Fibroblast of villous mesenchyme (primary cell): ENCODE results near the gene OSGEPL1. TPM values are rescaled to one million over a fixed set of nuclear protein-coding genes. Genes with fewer than 3 reads are reported as not detected.

Experiments used
- DNase-seq: peaks from one replicate; pipeline ENCODE4 v3.0.0-alpha.2; 2010; ENCODE audit warnings: low read depth
- H3K4me3 ChIP-seq: 2 replicates; pipeline ENCODE4 v1.5.1; 2011; ENCODE audit warnings: low read depth, mild to moderate bottlenecking, low read length
- total RNA-seq: library from RNA; depleted of rRNA; stranded (reverse); fragments of >200 nt; gene quantifications from 2 replicates; pipeline ENCODE4 v1.2.3, GENCODE V29; 2012
- TF ChIP-seq, protein P1 (sequence below): IDR thresholded peaks from 2 replicates; pipeline ENCODE4 v1.5.1; 2012; ENCODE audit warnings: low read depth, mild to moderate bottlenecking, low read length; ENCODE audit not compliant: insufficient read depth

Gene OSGEPL1
- total RNA-seq, 1 donor, result 12.5 TPM

DNA sequence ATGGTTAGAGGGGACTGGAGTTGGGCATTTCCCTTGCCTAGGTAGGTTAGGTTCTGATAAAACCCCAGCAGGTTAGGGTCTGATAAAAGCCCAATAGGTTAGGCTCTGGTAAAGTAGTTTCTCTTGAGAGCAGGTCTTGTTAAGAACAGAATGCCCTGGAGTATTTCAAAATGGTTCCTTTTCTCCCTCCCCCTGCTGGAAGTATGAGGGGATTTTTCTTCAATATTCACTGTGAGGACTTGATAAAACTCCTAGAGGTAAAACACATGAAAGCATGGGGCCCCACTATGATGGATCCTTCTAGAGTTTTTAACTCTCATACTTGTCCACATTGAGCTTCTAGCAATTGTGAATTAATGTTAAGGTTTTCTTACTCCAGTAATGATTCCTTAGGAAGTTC, 60.5 kb downstream of the OSGEPL1 start:
- H3K4me3 ChIP-seq, result no peak overlapping the region
- peak; percentile 20 for DNase-seq
- TF ChIP-seq, protein P1, sequence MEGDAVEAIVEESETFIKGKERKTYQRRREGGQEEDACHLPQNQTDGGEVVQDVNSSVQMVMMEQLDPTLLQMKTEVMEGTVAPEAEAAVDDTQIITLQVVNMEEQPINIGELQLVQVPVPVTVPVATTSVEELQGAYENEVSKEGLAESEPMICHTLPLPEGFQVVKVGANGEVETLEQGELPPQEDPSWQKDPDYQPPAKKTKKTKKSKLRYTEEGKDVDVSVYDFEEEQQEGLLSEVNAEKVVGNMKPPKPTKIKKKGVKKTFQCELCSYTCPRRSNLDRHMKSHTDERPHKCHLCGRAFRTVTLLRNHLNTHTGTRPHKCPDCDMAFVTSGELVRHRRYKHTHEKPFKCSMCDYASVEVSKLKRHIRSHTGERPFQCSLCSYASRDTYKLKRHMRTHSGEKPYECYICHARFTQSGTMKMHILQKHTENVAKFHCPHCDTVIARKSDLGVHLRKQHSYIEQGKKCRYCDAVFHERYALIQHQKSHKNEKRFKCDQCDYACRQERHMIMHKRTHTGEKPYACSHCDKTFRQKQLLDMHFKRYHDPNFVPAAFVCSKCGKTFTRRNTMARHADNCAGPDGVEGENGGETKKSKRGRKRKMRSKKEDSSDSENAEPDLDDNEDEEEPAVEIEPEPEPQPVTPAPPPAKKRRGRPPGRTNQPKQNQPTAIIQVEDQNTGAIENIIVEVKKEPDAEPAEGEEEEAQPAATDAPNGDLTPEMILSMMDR, result peak; percentile 40

DNA sequence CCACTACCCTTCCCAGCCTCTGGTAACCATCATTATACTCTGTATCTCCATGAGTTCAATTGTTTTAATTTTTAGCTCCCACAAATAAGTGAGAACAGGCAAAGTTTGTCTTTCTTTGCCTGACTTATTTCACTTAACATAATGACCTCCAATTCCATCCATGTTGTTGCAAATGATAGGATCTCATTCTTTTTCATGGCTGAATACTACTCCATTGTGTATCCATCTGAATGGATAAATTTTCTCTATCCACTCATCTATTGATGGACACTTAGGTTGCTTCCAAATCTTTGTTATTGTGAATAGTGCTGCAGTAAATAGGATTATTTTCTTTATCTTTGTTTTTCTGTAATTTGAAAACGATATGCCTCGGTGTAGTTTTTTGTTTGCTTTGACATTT, 61.9 kb downstream of the OSGEPL1 start:
- TF ChIP-seq, protein P1, result no peak
- H3K4me3 ChIP-seq, result no peak overlapping the region
- no peak for DNase-seq

DNA sequence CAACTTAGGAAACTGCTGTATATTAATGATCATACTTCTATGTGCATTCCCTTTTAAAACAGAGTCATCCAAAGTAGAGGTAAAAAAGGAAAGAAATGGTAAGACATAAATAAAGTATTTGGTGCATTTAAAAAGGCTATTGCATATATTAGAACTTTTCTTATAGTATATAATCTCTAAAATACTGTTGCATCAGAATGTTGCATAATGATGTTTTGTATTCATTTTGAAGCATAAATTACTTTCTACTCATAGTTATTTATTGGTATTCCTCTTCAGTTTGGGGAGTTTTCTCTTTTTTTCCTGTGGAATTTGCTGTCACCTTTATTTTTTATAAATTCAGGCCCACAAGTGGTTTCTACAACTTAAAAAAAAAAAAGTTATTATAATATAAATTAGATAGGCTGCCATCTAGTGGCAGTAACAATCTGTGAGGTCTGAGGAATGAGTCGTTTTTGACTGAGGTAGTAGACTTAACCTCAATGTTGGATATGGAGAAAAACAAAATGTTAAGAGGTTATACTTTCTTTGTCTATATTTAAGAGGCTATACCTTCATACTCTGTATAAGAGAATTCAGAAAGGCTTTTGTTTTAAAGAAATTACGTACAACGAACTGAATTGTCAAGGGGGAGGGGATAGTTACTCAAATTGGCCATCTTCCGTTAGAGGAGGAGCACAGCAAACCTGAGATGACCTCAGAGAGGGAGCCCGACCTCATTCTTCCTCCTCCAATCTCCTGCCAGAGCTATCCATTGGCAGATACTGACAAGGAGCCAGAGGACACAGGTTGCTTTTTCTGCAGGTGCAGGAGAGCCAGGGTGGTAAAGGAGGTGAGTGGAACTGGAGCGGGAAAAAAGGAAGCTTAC, 64.3 kb downstream of the OSGEPL1 start:
- TF ChIP-seq, protein P1, result peak; percentile 55
- peak; percentile 63 for DNase-seq
- H3K4me3 ChIP-seq, result no peak overlapping the region

Other genes starting within 250 kb of the OSGEPL1 start
- 7.7 and 19.4 TPM in 2 replicates for gene SLC40A1, start 182.0 kb downstream of the OSGEPL1 start, total RNA-seq
- gene ASNSD1, start 101.3 kb downstream of the OSGEPL1 start, total RNA-seq, result 49.0 and 69.1 TPM in 2 replicates
- 5.6 and 7.1 TPM in 2 replicates for gene ANKAR, start 88.1 kb downstream of the OSGEPL1 start, total RNA-seq
- 32.9 and 57.4 TPM in 2 replicates for gene ORMDL1, start 21.5 kb upstream of the OSGEPL1 start, total RNA-seq
- gene PMS1, start 21.7 kb upstream of the OSGEPL1 start, total RNA-seq, result 19.3 and 40.2 TPM in 2 replicates